ENCODE measurements around the gene MAP4K5. TPM values are rescaled to one million over a fixed set of nuclear protein-coding genes. Genes with fewer than 3 reads are reported as not detected.

The MAP4K5 gene
- total RNA-seq, 1 experiment from 2014 or later = 42.7 TPM

GRCh38 chr14:50575769-50576168 lies 43.4 kb upstream of the MAP4K5 start:
- Histone ChIP-seq H3K56ac (ENCODE audit: insufficient read length, low read depth, low read length) (no peak overlapping the region), H3K9ac (ENCODE audit: extremely low read depth, insufficient read length, low read length) (no peak overlapping the region), H4K5ac (ENCODE audit: insufficient read length, low read depth, low read length) (no peak overlapping the region), H3K4ac (ENCODE audit: low read depth, low read length) (no peak overlapping the region), H3K18ac (ENCODE audit: insufficient read length, low read depth, low read length) (no peak overlapping the region), H3K79me1 (ENCODE audit: insufficient read depth, low read depth, low read length, poor library complexity, severe bottlenecking) (no peaks in the 10 kb centered on the region), H3K4me2 (ENCODE audit: insufficient read depth, insufficient read length, low read length) (no peak overlapping the region), H2BK12ac (ENCODE audit: insufficient read length, low read depth, low read length) (no peak overlapping the region), H2BK20ac (ENCODE audit: low read depth, low read length, poor library complexity, severe bottlenecking) (no peak overlapping the region), H4K20me1 (ENCODE audit: control insufficient read depth, insufficient read depth, insufficient read length) (no peaks in the 10 kb centered on the region), H2AFZ (ENCODE audit: low read length) (no peak overlapping the region), H2BK15ac (ENCODE audit: low read depth, low read length) (no peak overlapping the region), H3K14ac (ENCODE audit: insufficient read depth, low read length) (no peak overlapping the region), H2AK5ac (ENCODE audit: insufficient read length, low read length) (no peak overlapping the region), H3K9me3 (ENCODE audit: control insufficient read depth, low read depth, low read length) (no peaks in the 10 kb centered on the region), H3T11ph (ENCODE audit: low read length) (no peak overlapping the region), H4K8ac (replicated peaks; ENCODE audit: insufficient read length, low read depth, low read length) (no peak overlapping the region), H2BK120ac (ENCODE audit: low read depth, low read length, poor library complexity, severe bottlenecking) (no peak overlapping the region), H2BK5ac (ENCODE audit: insufficient read length, low read length) (no peak overlapping the region), H3K27ac (ENCODE audit: insufficient read length, low read depth, low read length) (no peak overlapping the region), H3K27me3 (ENCODE audit: insufficient read depth, low read length) (no peaks in the 10 kb centered on the region), H3K79me2 (ENCODE audit: insufficient read depth, low read length) (no peaks in the 10 kb centered on the region), H3K23me2 (ENCODE audit: insufficient read length, low read depth, low read length, poor library complexity, severe bottlenecking) (no peaks in the 10 kb centered on the region), H3K4me1 (ENCODE audit: insufficient read depth, low read length) (no peaks in the 10 kb centered on the region), H3K23ac (ENCODE audit: insufficient read length, low read depth, low read length) (no peak overlapping the region), H4K91ac (ENCODE audit: insufficient read length, low read depth, low read length) (no peak overlapping the region)
- no peak overlapping the region for H3K27ac Mint-ChIP-seq
- H3K4me3 Mint-ChIP-seq = no peak overlapping the region
- H3K27me3 Mint-ChIP-seq (ENCODE audit: low read depth) = no peaks in the 10 kb centered on the region
- TF ChIP-seq CTCF (conservative IDR thresholded peaks at IDR 0.05) = no peak
- peaks cover 7% of the 10 kb centered on the region in 2 experiments for H3K4me1 Mint-ChIP-seq
- H3K36me3 Mint-ChIP-seq (ENCODE audit: insufficient read depth in 1 of 3, low read depth in 3 of 3) = peaks cover 0 to 2% (median 0%) of the 10 kb centered on the region in 3 experiments; a peak in 4 of 7 replicates
- no peak for DNase-seq
- peaks cover 1 to 2% of the 10 kb centered on the region in 2 experiments; a peak in 1 of 5 replicates for H3K9me3 Mint-ChIP-seq

Data from H9 (cell line).